KMS-11 (cell line): ENCODE data around the gene C8A.

Experiments
- H2AFZ ChIP-seq: fragments of 200-600 bp; sonication (generic); 2 replicates; pipeline ENCODE4 v1.6.1; 2016; ENCODE audit warnings: antibody characterized with exemption, mixed run types, low read depth
- H3K27ac ChIP-seq: fragments of 200-600 bp; sonication (generic); 2 replicates; pipeline ENCODE4 v1.6.1; 2016; ENCODE audit warnings: mild to moderate bottlenecking, mixed run types
- H3K27me3 ChIP-seq: fragments of 200-600 bp; sonication (generic); 2 replicates; pipeline ENCODE4 v1.6.1; 2017; ENCODE audit warnings: mild to moderate bottlenecking, low read depth, mixed run types, moderate library complexity; ENCODE audit not compliant: insufficient read depth
- H3K36me3 ChIP-seq: fragments of 200-600 bp; sonication (generic); 2 replicates; pipeline ENCODE4 v1.6.1; 2017; ENCODE audit warnings: mild to moderate bottlenecking, mixed run types; ENCODE audit not compliant: insufficient read depth
- H3K4me1 ChIP-seq: fragments of 200-600 bp; sonication (generic); 2 replicates; pipeline ENCODE4 v1.6.1; 2016; ENCODE audit warnings: mild to moderate bottlenecking, low read depth, mixed run types; ENCODE audit not compliant: poor library complexity, severe bottlenecking
- H3K4me2 ChIP-seq: fragments of 200-600 bp; sonication (generic); 2 replicates; pipeline ENCODE4 v1.7.0; 2016; ENCODE audit warnings: mild to moderate bottlenecking, mixed run types
- H3K4me3 ChIP-seq: fragments of 200-600 bp; sonication (generic); IDR thresholded peaks from 2 replicates; pipeline ENCODE4 v1.6.1; 2017; ENCODE audit warnings: low read depth, low read length, mixed read lengths; ENCODE audit not compliant: insufficient read depth
- H3K79me2 ChIP-seq: fragments of 200-600 bp; sonication (generic); 2 replicates; pipeline ENCODE4 v1.6.1; 2016; ENCODE audit warnings: low read depth, mixed run types; ENCODE audit not compliant: insufficient read depth
- H3K9ac ChIP-seq: fragments of 200-600 bp; sonication (generic); 2 replicates; pipeline ENCODE4 v1.6.1; 2016; ENCODE audit warnings: mild to moderate bottlenecking, mixed run types
- H4K20me1 ChIP-seq: fragments of 200-600 bp; sonication (generic); 2 replicates; pipeline ENCODE4 v1.6.1; 2016; ENCODE audit warnings: mild to moderate bottlenecking, mixed run types; ENCODE audit not compliant: insufficient read depth
- TF ChIP-seq, protein P1 (sequence below): fragments of 200-600 bp; sonication (generic); conservative IDR thresholded peaks from 2 replicates; pipeline ENCODE4 v1.6.1; 2017; ENCODE audit warnings: low read depth, mild to moderate bottlenecking, antibody characterized with exemption, low read length, moderate library complexity, mixed read lengths

Gene C8A

DNA sequence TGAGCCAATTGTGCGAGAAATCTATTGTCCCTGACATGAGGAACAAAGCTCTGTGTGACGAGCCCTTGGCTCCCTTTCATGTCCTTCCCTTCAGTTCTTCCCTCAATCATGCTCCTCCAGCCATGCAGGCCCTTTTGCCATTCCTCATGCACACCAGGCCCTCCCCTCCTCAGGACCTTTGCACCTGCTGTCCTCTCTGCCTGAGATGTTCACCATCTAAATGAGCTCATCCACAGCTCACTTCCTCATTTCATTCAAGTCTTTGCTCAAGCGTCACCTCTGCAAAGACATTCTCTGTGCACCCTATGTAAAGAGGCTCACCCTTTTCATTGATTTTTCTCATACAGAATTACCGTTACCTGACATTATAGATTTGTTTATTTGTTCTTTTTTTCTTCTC lies 67.5 kb downstream of the C8A start:
- Histone ChIP-seq H3K27me3 (no peaks in the 10 kb centered on the region), H4K20me1 (no peaks in the 10 kb centered on the region), H3K4me1 (no peaks in the 10 kb centered on the region), H2AFZ (no peak overlapping the region), H3K79me2 (no peaks in the 10 kb centered on the region), H3K4me3 (no peak overlapping the region), H3K9ac (no peak overlapping the region), H3K27ac (no peak overlapping the region), H3K4me2 (no peak overlapping the region), H3K36me3 (no peaks in the 10 kb centered on the region)
- TF ChIP-seq, protein P1, sequence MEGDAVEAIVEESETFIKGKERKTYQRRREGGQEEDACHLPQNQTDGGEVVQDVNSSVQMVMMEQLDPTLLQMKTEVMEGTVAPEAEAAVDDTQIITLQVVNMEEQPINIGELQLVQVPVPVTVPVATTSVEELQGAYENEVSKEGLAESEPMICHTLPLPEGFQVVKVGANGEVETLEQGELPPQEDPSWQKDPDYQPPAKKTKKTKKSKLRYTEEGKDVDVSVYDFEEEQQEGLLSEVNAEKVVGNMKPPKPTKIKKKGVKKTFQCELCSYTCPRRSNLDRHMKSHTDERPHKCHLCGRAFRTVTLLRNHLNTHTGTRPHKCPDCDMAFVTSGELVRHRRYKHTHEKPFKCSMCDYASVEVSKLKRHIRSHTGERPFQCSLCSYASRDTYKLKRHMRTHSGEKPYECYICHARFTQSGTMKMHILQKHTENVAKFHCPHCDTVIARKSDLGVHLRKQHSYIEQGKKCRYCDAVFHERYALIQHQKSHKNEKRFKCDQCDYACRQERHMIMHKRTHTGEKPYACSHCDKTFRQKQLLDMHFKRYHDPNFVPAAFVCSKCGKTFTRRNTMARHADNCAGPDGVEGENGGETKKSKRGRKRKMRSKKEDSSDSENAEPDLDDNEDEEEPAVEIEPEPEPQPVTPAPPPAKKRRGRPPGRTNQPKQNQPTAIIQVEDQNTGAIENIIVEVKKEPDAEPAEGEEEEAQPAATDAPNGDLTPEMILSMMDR, result no peak

DNA sequence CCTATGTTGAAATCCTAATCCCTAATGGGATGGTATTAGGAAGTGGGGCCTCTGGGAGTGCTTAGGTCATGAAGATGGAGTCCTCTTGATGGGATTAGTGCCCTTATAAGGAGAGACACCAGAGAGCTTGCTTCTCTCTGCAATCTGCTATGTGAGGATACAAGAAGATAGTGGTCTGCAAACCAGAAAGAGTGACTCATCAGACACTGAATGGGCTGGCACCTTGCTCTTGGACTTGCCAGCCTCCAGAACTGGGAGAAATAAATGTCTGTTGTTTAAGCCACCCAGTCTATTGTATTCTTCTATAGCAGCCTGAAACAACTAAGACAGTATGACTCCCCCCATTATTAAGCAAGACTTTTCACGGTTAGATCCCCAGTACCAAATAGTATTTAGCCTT lies 67.9 kb downstream of the C8A start:
- no peaks in the 10 kb centered on the region for H3K79me2 ChIP-seq
- H3K36me3 ChIP-seq, result no peaks in the 10 kb centered on the region
- H4K20me1 ChIP-seq, result no peaks in the 10 kb centered on the region
- no peak overlapping the region for H3K4me2 ChIP-seq
- no peaks in the 10 kb centered on the region for H3K4me1 ChIP-seq
- H3K9ac ChIP-seq, result no peak overlapping the region
- no peak overlapping the region for H3K4me3 ChIP-seq
- no peak overlapping the region for H3K27ac ChIP-seq
- TF ChIP-seq, protein P1, result no peak
- no peak overlapping the region for H2AFZ ChIP-seq
- no peaks in the 10 kb centered on the region for H3K27me3 ChIP-seq

DNA sequence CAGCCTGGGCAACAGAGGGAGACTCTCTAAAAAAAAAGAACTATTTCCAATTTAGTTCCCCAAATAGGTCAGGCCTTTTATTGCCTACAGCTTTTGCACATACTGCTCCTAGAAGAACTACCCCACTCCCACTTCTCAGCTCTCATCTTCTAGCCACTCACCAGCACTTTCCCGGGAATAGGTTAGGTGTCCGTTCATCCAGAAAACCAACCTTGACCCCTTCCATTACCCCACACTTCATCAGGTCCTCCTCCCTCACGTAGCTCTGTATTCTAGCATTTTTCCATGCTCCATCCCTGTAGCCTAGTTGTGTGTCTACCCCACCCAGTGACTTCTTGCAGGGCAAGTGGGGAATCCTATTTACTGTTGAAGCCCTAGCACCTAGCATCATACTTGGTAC lies 68.6 kb downstream of the C8A start:
- no peaks in the 10 kb centered on the region for H3K36me3 ChIP-seq
- TF ChIP-seq, protein P1, result no peak
- H3K4me2 ChIP-seq, result no peak overlapping the region
- no peaks in the 10 kb centered on the region for H3K4me1 ChIP-seq
- H3K27me3 ChIP-seq, result no peaks in the 10 kb centered on the region
- no peak overlapping the region for H2AFZ ChIP-seq
- H3K4me3 ChIP-seq, result no peak overlapping the region
- no peak overlapping the region for H3K27ac ChIP-seq
- no peaks in the 10 kb centered on the region for H4K20me1 ChIP-seq
- H3K79me2 ChIP-seq, result no peaks in the 10 kb centered on the region
- no peak overlapping the region for H3K9ac ChIP-seq

DNA sequence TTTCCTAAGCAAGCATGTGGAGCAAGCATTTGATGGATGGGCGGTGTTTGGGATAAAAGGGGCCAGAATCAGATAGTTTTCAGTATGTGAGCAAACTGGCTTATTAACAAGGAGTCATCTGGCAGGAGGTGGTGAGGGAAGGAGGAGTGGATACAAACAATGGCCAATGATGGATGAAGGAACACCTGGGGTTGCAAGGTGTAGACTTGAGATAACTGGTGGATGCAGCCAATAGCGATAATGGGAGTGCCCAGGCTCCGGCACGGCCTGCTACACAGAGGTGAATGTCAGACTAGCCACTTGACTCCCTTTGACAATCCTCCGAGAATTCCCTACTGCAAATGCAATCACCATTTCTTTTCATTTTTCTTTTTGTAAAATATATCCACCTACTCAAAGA lies 69.5 kb downstream of the C8A start:
- no peak overlapping the region for H3K4me2 ChIP-seq
- H3K27me3 ChIP-seq, result no peaks in the 10 kb centered on the region
- no peaks in the 10 kb centered on the region for H3K4me1 ChIP-seq
- no peak overlapping the region for H3K9ac ChIP-seq
- no peaks in the 10 kb centered on the region for H3K36me3 ChIP-seq
- H3K4me3 ChIP-seq, result no peak overlapping the region
- H2AFZ ChIP-seq, result no peak overlapping the region
- no peaks in the 10 kb centered on the region for H3K79me2 ChIP-seq
- TF ChIP-seq, protein P1, result no peak
- no peak overlapping the region for H3K27ac ChIP-seq
- no peaks in the 10 kb centered on the region for H4K20me1 ChIP-seq

DNA sequence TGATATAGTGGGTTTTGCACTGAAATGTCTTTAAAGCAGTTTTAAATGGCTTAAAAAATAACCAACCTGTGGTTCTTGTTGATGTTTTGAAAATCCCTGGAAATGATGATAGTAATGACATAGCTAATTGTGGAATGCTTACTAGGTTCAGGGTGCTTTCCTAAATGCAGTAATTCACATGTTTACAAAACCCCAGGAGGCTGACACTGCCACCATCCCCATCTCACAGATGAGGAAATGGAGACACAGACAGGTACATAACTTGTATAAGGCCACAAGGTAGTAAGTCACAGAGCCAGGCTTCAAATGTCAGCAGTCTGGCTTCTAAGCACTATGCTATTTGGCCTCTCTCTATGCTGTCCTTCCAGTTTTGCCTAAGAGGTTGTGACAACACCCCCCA lies 70.6 kb downstream of the C8A start:
- Histone ChIP-seq H3K27me3 (no peaks in the 10 kb centered on the region), H3K4me3 (no peak overlapping the region), H3K4me1 (no peaks in the 10 kb centered on the region), H3K27ac (no peak overlapping the region), H3K4me2 (no peak overlapping the region), H3K9ac (no peak overlapping the region), H3K36me3 (no peaks in the 10 kb centered on the region), H3K79me2 (no peaks in the 10 kb centered on the region), H4K20me1 (no peaks in the 10 kb centered on the region), H2AFZ (no peak overlapping the region)
- TF ChIP-seq, protein P1, result no peak
